GM21515 (cell line): ENCODE measurements around the gene ZSWIM9.
"Not testable (repeated sequence)": the region's sequence is repeated elsewhere in the genome, so short reads cannot be mapped to it uniquely, and the experiment has no call there.

Experiments used
- ATAC-seq: cut with Tn5 transposase; IDR thresholded peaks from one replicate; pipeline ENCODE4 v1.9.1; 2021; ENCODE audit not compliant: unreplicated experiment

ZSWIM9 gene

GRCh38 chr19:48210005-48210404 is 39.5 kb downstream of the ZSWIM9 start:
- no peak for ATAC-seq

DNA sequence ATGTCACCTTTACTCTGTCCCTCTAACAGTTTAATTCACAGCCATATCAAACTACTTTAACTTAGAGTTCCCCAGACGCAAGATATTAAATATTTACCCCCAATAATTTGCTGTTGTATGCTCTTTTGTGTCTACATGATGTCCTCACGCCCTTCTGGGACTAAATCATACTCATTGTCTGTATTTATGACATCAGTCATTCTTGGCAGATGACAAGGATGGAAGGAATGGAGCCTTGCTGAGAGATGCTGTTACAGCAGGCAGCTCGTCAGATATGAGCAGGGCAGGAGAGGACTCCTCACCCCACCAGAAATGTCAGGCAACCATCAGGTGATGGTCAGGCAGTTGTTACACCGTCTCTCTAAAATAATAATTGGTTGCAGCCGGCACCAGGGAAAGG is 43.5 kb downstream of the ZSWIM9 start:
- ATAC-seq: no peak

DNA sequence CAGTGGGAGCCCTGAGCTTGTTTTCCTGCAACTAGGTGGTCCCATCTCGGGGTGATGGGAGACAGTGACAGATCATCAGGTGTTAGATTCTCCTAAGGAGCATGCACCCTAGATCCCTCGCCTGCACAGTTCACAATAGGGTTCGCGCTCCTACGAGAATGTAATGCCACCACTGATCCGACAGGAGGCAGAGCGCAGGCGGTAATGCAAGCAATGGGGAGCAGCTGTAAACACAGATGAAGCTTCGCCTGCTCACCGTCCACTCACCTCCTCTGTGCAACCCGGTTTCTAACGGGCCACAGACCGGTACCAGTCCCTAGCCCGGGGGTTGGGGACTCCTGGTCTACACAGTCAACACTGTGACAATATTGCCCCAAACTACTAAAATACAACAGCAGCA is 46.5 kb downstream of the ZSWIM9 start:
- no peak for ATAC-seq

- no peak for ATAC-seq
These were observed 48.5 kb downstream of the ZSWIM9 start for GRCh38 chr19:48218997-48219396.

DNA sequence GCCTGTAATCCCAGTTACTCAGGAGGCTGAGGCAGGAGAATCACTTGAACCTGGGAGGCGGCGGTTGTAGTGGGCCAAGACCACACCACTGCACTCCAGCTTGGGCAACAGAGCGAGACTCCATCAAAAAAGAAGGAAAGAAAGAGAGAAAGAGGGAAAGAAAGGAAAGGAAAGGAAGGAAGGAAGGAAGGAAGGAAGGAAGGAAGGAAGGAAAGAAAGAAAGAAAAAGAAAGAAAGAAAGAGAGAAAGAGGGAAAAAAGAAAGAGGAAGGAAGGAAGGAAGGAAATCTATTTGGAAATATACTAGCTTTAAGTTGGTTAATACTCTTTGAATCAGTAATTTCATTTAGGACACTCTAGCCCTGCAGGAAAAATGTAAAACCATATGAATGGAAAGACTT is 50.3 kb downstream of the ZSWIM9 start:
- not testable (repeated sequence) for ATAC-seq

DNA sequence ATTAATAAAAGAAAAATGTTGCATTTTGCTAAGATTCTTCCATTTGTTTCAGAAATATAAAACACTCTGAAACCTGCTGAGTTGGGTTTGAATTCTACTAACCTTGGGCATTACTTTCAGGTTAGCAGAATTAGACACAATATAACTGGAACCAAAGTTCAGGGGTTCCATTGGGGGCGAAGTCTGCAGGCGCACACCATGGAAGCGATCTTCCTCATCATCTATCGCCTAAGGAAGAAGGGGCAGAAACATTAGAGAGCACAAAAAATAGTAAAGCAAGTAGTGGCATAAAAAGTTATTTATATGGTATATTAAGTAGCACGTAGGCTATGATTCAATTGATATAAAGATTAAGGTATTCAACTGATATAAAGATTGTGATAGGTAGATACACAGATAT is 51.1 kb downstream of the ZSWIM9 start:
- ATAC-seq: no peak

DNA sequence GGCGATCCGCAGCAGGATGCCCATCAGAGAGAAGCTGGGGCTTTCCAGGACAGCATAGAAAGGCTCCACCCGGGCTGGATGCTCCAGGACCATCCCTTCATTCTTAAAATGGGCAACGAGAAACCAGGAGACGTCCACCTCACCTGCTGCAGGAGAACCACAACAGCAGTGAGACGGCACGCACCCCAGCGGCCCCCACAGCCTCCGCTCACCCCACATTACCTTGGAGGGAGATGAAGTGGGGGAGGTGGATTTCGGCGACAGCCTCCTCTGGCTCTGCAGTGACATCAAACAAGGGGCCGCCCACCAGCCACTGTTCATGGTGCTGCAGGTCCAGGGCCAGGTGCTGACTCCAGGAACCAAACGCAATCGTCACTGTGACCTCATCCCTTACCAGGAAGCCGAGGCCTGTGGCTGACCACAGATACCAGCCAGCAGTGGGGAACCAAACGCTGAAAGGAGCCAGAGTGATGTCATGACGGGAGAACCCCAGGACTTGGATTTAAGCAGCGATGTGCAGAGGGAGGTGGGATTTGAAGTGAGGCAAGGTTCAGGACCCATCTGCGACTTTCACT is 60.2 kb downstream of the ZSWIM9 start:
- no peak for ATAC-seq

- no peak for ATAC-seq
These were observed 66.6 kb downstream of the ZSWIM9 start for GRCh38 chr19:48237057-48237456.

GRCh38 chr19:48239120-48239519 is 68.6 kb downstream of the ZSWIM9 start:
- ATAC-seq: no peak

DNA sequence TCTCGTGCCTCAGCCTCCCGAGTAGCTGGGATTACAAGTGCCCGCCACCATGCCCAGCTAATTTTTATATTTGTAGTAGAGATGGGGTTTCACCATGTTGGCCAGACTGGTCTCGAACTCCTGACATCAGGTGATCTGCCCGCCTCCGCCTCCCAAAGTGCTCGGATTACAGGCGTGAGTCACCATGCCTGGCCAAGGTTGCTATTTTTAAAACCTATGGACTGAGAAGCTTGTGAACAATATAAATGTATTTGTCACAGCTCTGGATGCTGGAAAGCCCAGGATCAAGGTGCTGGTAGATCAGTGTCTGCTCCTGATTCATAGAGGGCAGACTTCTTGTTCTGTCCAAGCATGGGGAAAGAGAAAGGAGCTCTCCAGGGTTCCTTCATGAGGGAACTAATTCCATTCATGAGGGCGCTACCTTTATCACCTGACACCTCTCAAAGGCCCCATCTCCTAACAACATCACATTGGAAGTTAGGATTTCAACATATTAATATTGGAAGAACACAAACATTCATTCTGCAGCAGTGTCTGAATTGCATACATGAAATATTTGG is 69.2 kb downstream of the ZSWIM9 start:
- ATAC-seq: no peak

DNA sequence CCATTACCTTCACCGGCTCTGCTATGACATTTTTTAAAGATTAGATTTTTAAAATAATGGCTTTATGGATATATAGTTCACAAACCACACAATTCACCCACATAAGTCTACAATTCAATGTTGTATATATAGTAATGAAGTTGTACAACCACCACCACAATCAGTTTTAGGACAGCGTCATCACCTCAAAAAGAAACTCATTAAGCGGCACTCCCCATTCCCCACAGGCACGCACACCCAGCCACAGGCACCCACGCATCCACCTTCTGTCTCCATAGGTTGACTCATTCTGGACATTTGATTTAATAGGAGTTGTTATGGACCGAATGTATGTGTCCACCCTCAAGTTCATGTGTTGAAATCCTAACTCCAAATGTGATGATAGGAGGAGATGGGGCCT is 71.3 kb downstream of the ZSWIM9 start:
- not testable (repeated sequence) for ATAC-seq

- no peak for ATAC-seq
These were observed 73.8 kb downstream of the ZSWIM9 start for GRCh38 chr19:48244281-48244680.

GRCh38 chr19:48246101-48246500 is 75.6 kb downstream of the ZSWIM9 start:
- no peak for ATAC-seq

- no peak for ATAC-seq
These were observed 76.7 kb downstream of the ZSWIM9 start for GRCh38 chr19:48247212-48247611.
